Diencephalon (tissue), 1 donor: ENCODE data around the gene TPPP3. TPM values are rescaled to one million over a fixed set of nuclear protein-coding genes. Genes with fewer than 3 reads are reported as not detected.

Experiments used
- small RNA-seq: library from RNA; depleted of rRNA; stranded (forward); fragments of <200 nt; gene quantifications from one replicate; pipeline ENCODE3, GENCODE V24; 2014
- total RNA-seq: library from RNA; depleted of rRNA; stranded (reverse); fragments of >200 nt; gene quantifications from one replicate; pipeline ENCODE4 v1.2.3, GENCODE V29; 2014

TPPP3 gene
- 36.2 TPM for total RNA-seq

GRCh38 chr16:67393111-67393787, at the start of gene TPPP3:
Gene TPPP3, minus strand, starts transcription at chr16:67393498. Its CDS starts 2,387 bp downstream, at chr16:67391111.

GRCh38 chr16:67430977-67431774, 37.9 kb upstream of the TPPP3 start, which contains the start of gene HSD11B2:
Gene HSD11B2, plus strand, starts transcription at chr16:67431121. Its CDS starts 128 bp downstream, at chr16:67431249.

GRCh38 chr16:67415872-67416793, 22.8 kb upstream of the TPPP3 start, which contains the start of gene ZDHHC1:
Gene ZDHHC1, minus strand, starts transcription at chr16:67416477. Its CDS starts 8,702 bp downstream, at chr16:67407775.

Small RNA genes within 50 kb of the gene (small RNA-seq; reads per million reads assigned to genes)
- not detected for gene RNU1-123P

Other genes starting within 250 kb of the TPPP3 start
- 1.8 TPM for gene B3GNT9, start 242.5 kb downstream of the TPPP3 start, total RNA-seq
- gene TRADD, start 233.6 kb downstream of the TPPP3 start, total RNA-seq = 1.6 TPM
- gene FBXL8, start 233.5 kb downstream of the TPPP3 start, total RNA-seq = 1.4 TPM
- 14.3 TPM for gene HSF4, start 228.8 kb downstream of the TPPP3 start, total RNA-seq
- gene NOL3, start 223.0 kb downstream of the TPPP3 start, total RNA-seq = 9.2 TPM
- gene MATCAP1, start 209.5 kb downstream of the TPPP3 start, total RNA-seq = 58.8 TPM
- gene EXOC3L1, start 203.4 kb downstream of the TPPP3 start, total RNA-seq = 1.2 TPM
- gene E2F4, start 201.3 kb downstream of the TPPP3 start, total RNA-seq = 20.1 TPM
- 0.69 TPM for gene ELMO3, start 194.4 kb downstream of the TPPP3 start, total RNA-seq
- gene TMEM208, start 166.4 kb downstream of the TPPP3 start, total RNA-seq = 23.1 TPM
- 4.8 TPM for gene FHOD1, start 146.0 kb downstream of the TPPP3 start, total RNA-seq
- 2.8 TPM for gene SLC9A5, start 144.5 kb downstream of the TPPP3 start, total RNA-seq
- gene PLEKHG4, start 114.0 kb downstream of the TPPP3 start, total RNA-seq = 3.7 TPM
- 2.1 TPM for gene KCTD19, start 66.8 kb downstream of the TPPP3 start, total RNA-seq
- gene LRRC36, start 66.7 kb downstream of the TPPP3 start, total RNA-seq = 9.5 TPM
- gene ZDHHC1, start 23.0 kb upstream of the TPPP3 start, total RNA-seq = 4.6 TPM
- gene HSD11B2, start 37.6 kb upstream of the TPPP3 start, total RNA-seq = 6.5 TPM
- gene ATP6V0D1, start 87.7 kb upstream of the TPPP3 start, total RNA-seq = 130 TPM
- gene AGRP, start 90.0 kb upstream of the TPPP3 start, total RNA-seq = not detected
- 30.7 TPM for gene RIPOR1, start 135.3 kb upstream of the TPPP3 start, total RNA-seq
- 53.7 TPM for gene CTCF, start 169.0 kb upstream of the TPPP3 start, total RNA-seq